ENCODE data around the gene P2RY4.

DNA sequence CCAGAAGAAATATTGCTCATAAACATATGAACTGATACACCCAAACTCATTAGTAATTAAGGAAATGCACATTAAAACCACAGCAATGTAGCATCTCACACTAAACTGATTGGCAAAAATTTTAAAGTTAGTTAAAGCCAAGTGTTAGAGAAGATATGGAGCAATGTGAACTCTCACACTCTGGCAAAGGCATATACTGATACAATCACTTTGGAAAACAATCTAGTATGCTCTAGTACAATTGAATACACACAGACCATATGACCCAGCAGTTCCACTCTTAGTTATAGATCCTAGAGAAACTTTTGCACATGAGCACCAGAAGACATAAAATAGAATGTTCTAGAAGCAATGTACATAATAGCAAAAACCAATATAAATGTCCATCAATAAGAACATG is 34.0 kb downstream of the P2RY4 start:
- TF ChIP-seq, protein P1, sequence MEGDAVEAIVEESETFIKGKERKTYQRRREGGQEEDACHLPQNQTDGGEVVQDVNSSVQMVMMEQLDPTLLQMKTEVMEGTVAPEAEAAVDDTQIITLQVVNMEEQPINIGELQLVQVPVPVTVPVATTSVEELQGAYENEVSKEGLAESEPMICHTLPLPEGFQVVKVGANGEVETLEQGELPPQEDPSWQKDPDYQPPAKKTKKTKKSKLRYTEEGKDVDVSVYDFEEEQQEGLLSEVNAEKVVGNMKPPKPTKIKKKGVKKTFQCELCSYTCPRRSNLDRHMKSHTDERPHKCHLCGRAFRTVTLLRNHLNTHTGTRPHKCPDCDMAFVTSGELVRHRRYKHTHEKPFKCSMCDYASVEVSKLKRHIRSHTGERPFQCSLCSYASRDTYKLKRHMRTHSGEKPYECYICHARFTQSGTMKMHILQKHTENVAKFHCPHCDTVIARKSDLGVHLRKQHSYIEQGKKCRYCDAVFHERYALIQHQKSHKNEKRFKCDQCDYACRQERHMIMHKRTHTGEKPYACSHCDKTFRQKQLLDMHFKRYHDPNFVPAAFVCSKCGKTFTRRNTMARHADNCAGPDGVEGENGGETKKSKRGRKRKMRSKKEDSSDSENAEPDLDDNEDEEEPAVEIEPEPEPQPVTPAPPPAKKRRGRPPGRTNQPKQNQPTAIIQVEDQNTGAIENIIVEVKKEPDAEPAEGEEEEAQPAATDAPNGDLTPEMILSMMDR (IDR thresholded peaks at IDR 0.05), result no peak
- TF ChIP-seq ZFX (IDR thresholded peaks at IDR 0.05; ENCODE audit: borderline replicate concordance), result no peak
